Neural progenitor cell (in vitro differentiated cells): ENCODE data around the gene WFDC6. TPM values are rescaled to one million over a fixed set of nuclear protein-coding genes. Genes with fewer than 3 reads are reported as not detected.

Experiments used
- DNase-seq: peaks from one replicate; pipeline ENCODE4 v3.0.0-alpha.2; 2016; ENCODE audit warnings: low spot score
- H2AFZ ChIP-seq: fragments of 200-600 bp; sonication (generic); replicated peaks from 2 replicates; pipeline ENCODE4 v1.6.1; 2016; ENCODE audit warnings: antibody characterized with exemption
- H3F3A ChIP-seq: fragments of 200-600 bp; sonication (generic); 2 replicates; pipeline ENCODE4 v1.6.1; 2016; ENCODE audit warnings: antibody characterized with exemption, low read depth
- H3K27ac ChIP-seq: fragments of 200-600 bp; sonication (generic); 2 replicates; pipeline ENCODE4 v1.5.1; 2016; ENCODE audit warnings: mild to moderate bottlenecking
- H3K27me3 ChIP-seq: fragments of 200-600 bp; sonication (generic); 2 replicates; pipeline ENCODE4 v1.6.1; 2016; ENCODE audit warnings: mild to moderate bottlenecking, moderate library complexity
- H3K36me3 ChIP-seq: fragments of 200-600 bp; sonication (generic); 2 replicates; pipeline ENCODE4 v1.5.1; 2016
- H3K4me1 ChIP-seq: fragments of 200-600 bp; sonication (generic); 2 replicates; pipeline ENCODE4 v1.6.1; 2016; ENCODE audit warnings: mixed run types
- H3K4me2 ChIP-seq: fragments of 200-600 bp; sonication (generic); 2 replicates; pipeline ENCODE4 v1.6.1; 2016
- H3K4me3 ChIP-seq: fragments of 200-600 bp; sonication (generic); 2 replicates; pipeline ENCODE4 v1.5.1; 2016
- H3K79me2 ChIP-seq: fragments of 200-600 bp; sonication (generic); 2 replicates; pipeline ENCODE4 v1.6.1; 2016; ENCODE audit warnings: low read depth
- H3K9ac ChIP-seq: fragments of 200-600 bp; sonication (generic); 2 replicates; pipeline ENCODE4 v1.6.1; 2016
- H3K9me3 ChIP-seq: fragments of 200-600 bp; sonication (generic); 2 replicates; pipeline ENCODE4 v1.5.1; 2016; ENCODE audit warnings: low read depth
- H4K20me1 ChIP-seq: fragments of 200-600 bp; sonication (generic); 2 replicates; pipeline ENCODE4 v1.6.1; 2016; ENCODE audit warnings: low read depth
- H3K27ac Mint-ChIP-seq: 3 replicates; pipeline ENCODE4 v1.8.0; 2021; ENCODE audit warnings: mixed read lengths
- H3K27me3 Mint-ChIP-seq: 2 replicates; pipeline ENCODE4 v1.8.0; 2022; ENCODE audit warnings: low read depth, mild to moderate bottlenecking, inconsistent platforms, moderate library complexity, mixed read lengths; ENCODE audit not compliant: insufficient read depth
- H3K36me3 Mint-ChIP-seq: 3 replicates; pipeline ENCODE4 v1.8.0; 2021; ENCODE audit warnings: mixed read lengths
- H3K4me1 Mint-ChIP-seq: 3 replicates; pipeline ENCODE4 v1.8.0; 2021; ENCODE audit warnings: mixed read lengths
- H3K4me3 Mint-ChIP-seq: 3 replicates; pipeline ENCODE4 v1.8.0; 2021; ENCODE audit warnings: mild to moderate bottlenecking, moderate library complexity, mixed read lengths
- H3K9me3 Mint-ChIP-seq: 3 replicates; pipeline ENCODE4 v1.8.0; 2020; ENCODE audit warnings: mixed read lengths
- EZH2 ChIP-seq: fragments of 200-600 bp; sonication (generic); IDR thresholded peaks from 2 replicates; pipeline ENCODE4 v1.6.1; 2017; ENCODE audit warnings: antibody characterized with exemption, mild to moderate bottlenecking, moderate library complexity
- EZH2phosphoT487 ChIP-seq: fragments of 200-600 bp; sonication (generic); IDR thresholded peaks from 2 replicates; pipeline ENCODE4 v1.6.1; 2017; ENCODE audit warnings: antibody characterized with exemption
- total RNA-seq: library from RNA; depleted of rRNA; stranded (reverse); fragments of >200 nt; gene quantifications from 2 replicates; pipeline ENCODE4 v1.2.3, GENCODE V29; 2015; ENCODE audit warnings: low replicate concordance
- TF ChIP-seq, protein P1 (sequence below): fragments of 200-600 bp; sonication (generic); IDR thresholded peaks from 2 replicates; pipeline ENCODE4 v1.5.1; 2017; ENCODE audit warnings: antibody characterized with exemption, mild to moderate bottlenecking

Gene WFDC6
- total RNA-seq, 1 donor from 2014 or later = not detected

- peaks cover 18% of the 10 kb centered on the region for H3F3A ChIP-seq
- peak overlapping the region; percentile 98 for H2AFZ ChIP-seq
- peaks cover 12% of the 10 kb centered on the region for H3K4me1 Mint-ChIP-seq
- H4K20me1 ChIP-seq = no peaks in the 10 kb centered on the region
- no peaks in the 10 kb centered on the region for H3K36me3 Mint-ChIP-seq
- H3K9me3 Mint-ChIP-seq = no peaks in the 10 kb centered on the region
- H3K4me3 Mint-ChIP-seq = no peak overlapping the region
- H3K27ac Mint-ChIP-seq = no peak overlapping the region
- TF ChIP-seq EZH2 (no peak), EZH2phosphoT487 (no peak)
- TF ChIP-seq, protein P1, sequence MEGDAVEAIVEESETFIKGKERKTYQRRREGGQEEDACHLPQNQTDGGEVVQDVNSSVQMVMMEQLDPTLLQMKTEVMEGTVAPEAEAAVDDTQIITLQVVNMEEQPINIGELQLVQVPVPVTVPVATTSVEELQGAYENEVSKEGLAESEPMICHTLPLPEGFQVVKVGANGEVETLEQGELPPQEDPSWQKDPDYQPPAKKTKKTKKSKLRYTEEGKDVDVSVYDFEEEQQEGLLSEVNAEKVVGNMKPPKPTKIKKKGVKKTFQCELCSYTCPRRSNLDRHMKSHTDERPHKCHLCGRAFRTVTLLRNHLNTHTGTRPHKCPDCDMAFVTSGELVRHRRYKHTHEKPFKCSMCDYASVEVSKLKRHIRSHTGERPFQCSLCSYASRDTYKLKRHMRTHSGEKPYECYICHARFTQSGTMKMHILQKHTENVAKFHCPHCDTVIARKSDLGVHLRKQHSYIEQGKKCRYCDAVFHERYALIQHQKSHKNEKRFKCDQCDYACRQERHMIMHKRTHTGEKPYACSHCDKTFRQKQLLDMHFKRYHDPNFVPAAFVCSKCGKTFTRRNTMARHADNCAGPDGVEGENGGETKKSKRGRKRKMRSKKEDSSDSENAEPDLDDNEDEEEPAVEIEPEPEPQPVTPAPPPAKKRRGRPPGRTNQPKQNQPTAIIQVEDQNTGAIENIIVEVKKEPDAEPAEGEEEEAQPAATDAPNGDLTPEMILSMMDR = no peak
- H3K4me2 ChIP-seq = peak overlapping the region; percentile 54
- no peak overlapping the region for H3K9ac ChIP-seq
- H3K36me3 ChIP-seq = no peaks in the 10 kb centered on the region
- H3K27me3 Mint-ChIP-seq = peaks cover 8% of the 10 kb centered on the region
- H3K27me3 ChIP-seq = no peaks in the 10 kb centered on the region
- no peaks in the 10 kb centered on the region for H3K9me3 ChIP-seq
- no peak overlapping the region for H3K27ac ChIP-seq
- no peak overlapping the region for H3K4me3 ChIP-seq
- H3K79me2 ChIP-seq = no peaks in the 10 kb centered on the region
- DNase-seq = peak; percentile 24
- H3K4me1 ChIP-seq = peaks cover 41% of the 10 kb centered on the region
Observed at GRCh38 chr20:45583502-45583901, 44.2 kb upstream of the WFDC6 start.

DNA sequence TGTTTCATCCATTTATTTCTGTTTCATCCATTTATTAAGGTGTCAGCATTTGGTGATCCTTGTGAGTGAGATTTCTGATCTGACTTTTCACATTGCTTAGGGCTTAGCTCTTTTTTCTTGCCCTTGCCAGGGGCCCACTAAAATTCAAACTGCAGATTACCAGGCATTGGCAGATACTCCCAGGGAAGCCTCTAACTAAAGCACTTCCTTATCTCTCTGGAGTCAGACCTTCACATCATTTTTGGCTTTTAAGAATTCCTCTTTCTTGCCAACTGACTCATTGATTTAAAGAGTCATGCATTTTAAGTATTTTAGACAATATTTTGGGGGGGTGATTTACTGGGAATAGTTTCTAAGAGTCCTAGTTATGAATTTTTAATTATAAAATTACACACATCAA, 42.4 kb upstream of the WFDC6 start:
- H3K4me2 ChIP-seq = no peak overlapping the region
- H3K4me3 ChIP-seq = no peak overlapping the region
- no peak for DNase-seq
- H3F3A ChIP-seq = peaks cover 26% of the 10 kb centered on the region
- H2AFZ ChIP-seq = peak overlapping the region; percentile 77
- peaks cover 9% of the 10 kb centered on the region for H3K27me3 Mint-ChIP-seq
- H3K9ac ChIP-seq = no peak overlapping the region
- no peaks in the 10 kb centered on the region for H3K79me2 ChIP-seq
- peaks cover 18% of the 10 kb centered on the region for H3K4me1 Mint-ChIP-seq
- H3K4me1 ChIP-seq = peaks cover 55% of the 10 kb centered on the region
- no peak overlapping the region for H3K4me3 Mint-ChIP-seq
- H3K36me3 ChIP-seq = no peaks in the 10 kb centered on the region
- no peak overlapping the region for H3K27ac ChIP-seq
- no peaks in the 10 kb centered on the region for H3K27me3 ChIP-seq
- TF ChIP-seq EZH2phosphoT487 = no peak
- TF ChIP-seq, protein P1 = no peak
- no peak for TF ChIP-seq EZH2
- H3K36me3 Mint-ChIP-seq = no peaks in the 10 kb centered on the region
- no peaks in the 10 kb centered on the region for H4K20me1 ChIP-seq
- no peaks in the 10 kb centered on the region for H3K9me3 Mint-ChIP-seq
- H3K9me3 ChIP-seq = no peaks in the 10 kb centered on the region
- no peak overlapping the region for H3K27ac Mint-ChIP-seq

- TF ChIP-seq, protein P1 = no peak
- TF ChIP-seq EZH2 (no peak), EZH2phosphoT487 (no peak)
- peak within 1 kb of the TSS; percentile 72 for H3K27ac ChIP-seq
- H3K4me2 ChIP-seq = peak within 1 kb of the TSS; percentile 68
- H3K36me3 ChIP-seq = no peaks in the 10 kb centered on the region
- peaks cover 57% of the 10 kb centered on the region for H3K4me1 ChIP-seq
- peaks cover 26% of the 10 kb centered on the region for H3F3A ChIP-seq
- Mint-ChIP-seq H3K4me3 (no peak within 1 kb of the TSS), H3K9me3 (no peaks in the 10 kb centered on the region), H3K36me3 (no peaks in the 10 kb centered on the region), H3K27ac (peak within 1 kb of the TSS; percentile 75), H3K27me3 (peaks cover 9% of the 10 kb centered on the region), H3K4me1 (peaks cover 18% of the 10 kb centered on the region)
- H3K9ac ChIP-seq = no peak within 1 kb of the TSS
- H3K4me3 ChIP-seq = no peak within 1 kb of the TSS
- no peaks in the 10 kb centered on the region for H3K27me3 ChIP-seq
- H2AFZ ChIP-seq = peak within 1 kb of the TSS; percentile 52
- no peak for DNase-seq
- no peaks in the 10 kb centered on the region for H3K79me2 ChIP-seq
- no peaks in the 10 kb centered on the region for H4K20me1 ChIP-seq
- H3K9me3 ChIP-seq = no peaks in the 10 kb centered on the region
Observed at GRCh38 chr20:45579184-45579583, 39.9 kb upstream of the WFDC6 start, which contains the start of gene WFDC8. Gene WFDC8 (minus strand): TSS chr20:45579284. CDS start chr20:45579247, 37 bp downstream.
